Stomach (tissue), 4 donors: Measurements from ENCODE around the gene AIF1.

Experiments
- EP300 ChIP-seq: sonication (generic); formaldehyde crosslinking; IDR thresholded peaks from one replicate; pipeline ENCODE4 v1.6.1; 2017; ENCODE audit warnings: antibody characterized with exemption
- POLR2A ChIP-seq, 4 donors: fragments of 450-650 bp; IDR thresholded peaks; one replicate each; pipeline ENCODE4 v1.6.1; 2016; ENCODE audit warnings: antibody characterized with exemption in 4 of 4, control low read depth in 2 of 4, mild to moderate bottlenecking in 1 of 4, moderate library complexity in 1 of 4
- POLR2AphosphoS5 ChIP-seq, 3 donors: sonication (generic); formaldehyde crosslinking; IDR thresholded peaks; one replicate each; pipeline ENCODE4 v1.6.1; 2016; ENCODE audit warnings: antibody characterized with exemption in 3 of 3
- TF ChIP-seq, protein P1 (sequence below), 7 experiments: fragments of 450-650 bp in 4 of 7; fragments of 200-600 bp in 3 of 7; sonication (generic) in 3 of 7; IDR thresholded peaks; one replicate each; pipeline ENCODE4 v1.5.1; 2016 to 2019; ENCODE audit warnings: antibody characterized with exemption in 7 of 7, control low read depth in 2 of 7, mild to moderate bottlenecking in 1 of 7

DNA sequence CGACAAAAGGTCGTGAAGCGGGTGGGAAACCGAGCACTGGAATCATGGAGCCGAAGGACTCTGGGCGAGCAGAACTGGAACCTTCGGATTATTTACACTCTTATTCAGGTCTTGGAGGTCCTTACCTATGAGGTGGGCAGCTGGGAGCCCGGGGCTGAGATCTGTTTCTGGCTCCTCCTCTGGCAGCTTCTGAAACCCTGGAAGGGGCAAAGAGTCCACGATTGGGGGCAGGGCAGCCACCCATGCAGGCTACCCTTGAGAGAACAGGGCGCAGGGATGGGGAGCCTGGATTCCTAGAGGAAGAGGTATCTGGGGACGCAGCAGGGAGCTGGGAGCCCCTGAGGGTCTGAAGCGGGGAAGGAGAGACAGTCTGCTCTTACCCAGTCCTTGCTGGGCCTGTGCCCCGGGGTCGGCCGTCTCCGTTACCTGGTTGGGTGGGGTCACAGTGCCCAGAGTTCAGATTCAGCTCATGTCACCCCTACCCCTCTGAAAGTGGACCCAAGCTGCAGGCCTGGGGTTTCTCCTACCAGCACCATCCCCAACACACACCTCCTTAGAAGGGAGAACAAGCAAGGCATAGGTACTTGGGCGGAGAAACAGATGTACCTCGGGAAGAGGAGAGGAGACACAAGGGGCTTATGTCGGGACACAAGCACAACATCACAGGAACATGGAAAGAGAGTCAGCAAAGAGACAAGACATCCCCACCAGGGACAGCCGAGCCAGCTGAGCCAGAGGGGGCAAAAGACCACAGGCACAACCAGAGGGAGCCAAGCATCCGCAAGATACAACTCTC, 33.4 kb upstream of the AIF1 start:
- TF ChIP-seq, protein P1, sequence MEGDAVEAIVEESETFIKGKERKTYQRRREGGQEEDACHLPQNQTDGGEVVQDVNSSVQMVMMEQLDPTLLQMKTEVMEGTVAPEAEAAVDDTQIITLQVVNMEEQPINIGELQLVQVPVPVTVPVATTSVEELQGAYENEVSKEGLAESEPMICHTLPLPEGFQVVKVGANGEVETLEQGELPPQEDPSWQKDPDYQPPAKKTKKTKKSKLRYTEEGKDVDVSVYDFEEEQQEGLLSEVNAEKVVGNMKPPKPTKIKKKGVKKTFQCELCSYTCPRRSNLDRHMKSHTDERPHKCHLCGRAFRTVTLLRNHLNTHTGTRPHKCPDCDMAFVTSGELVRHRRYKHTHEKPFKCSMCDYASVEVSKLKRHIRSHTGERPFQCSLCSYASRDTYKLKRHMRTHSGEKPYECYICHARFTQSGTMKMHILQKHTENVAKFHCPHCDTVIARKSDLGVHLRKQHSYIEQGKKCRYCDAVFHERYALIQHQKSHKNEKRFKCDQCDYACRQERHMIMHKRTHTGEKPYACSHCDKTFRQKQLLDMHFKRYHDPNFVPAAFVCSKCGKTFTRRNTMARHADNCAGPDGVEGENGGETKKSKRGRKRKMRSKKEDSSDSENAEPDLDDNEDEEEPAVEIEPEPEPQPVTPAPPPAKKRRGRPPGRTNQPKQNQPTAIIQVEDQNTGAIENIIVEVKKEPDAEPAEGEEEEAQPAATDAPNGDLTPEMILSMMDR (IDR thresholded peaks at IDR 0.05) = no peak
- no peak for TF ChIP-seq EP300
- TF ChIP-seq POLR2AphosphoS5 (IDR thresholded peaks at IDR 0.05) = no peak
- TF ChIP-seq POLR2A (IDR thresholded peaks at IDR 0.05) = no peak
